ENCODE results near the gene IMPG1.

The IMPG1 gene

DNA sequence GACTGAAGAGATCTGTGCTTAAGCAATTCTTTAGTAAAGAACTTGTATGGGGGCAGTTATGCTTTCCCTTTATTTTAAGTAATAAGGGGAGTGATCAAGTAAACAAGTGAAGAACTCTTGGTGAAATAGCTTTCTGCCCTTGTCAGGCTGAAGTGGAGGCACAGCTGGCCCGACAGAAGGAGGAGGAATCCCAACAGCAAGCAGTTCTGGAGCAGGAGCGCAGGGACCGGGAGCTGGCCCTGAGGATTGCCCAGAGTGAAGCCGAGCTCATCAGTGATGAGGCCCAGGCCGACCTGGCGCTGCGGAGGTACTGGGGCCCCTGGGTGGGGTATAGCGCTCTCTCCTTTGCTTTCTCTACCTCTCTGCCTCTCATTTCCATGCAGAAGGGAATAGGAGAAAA lies 180.1 kb downstream of the IMPG1 start:
- DNase-seq: no peak

DNA sequence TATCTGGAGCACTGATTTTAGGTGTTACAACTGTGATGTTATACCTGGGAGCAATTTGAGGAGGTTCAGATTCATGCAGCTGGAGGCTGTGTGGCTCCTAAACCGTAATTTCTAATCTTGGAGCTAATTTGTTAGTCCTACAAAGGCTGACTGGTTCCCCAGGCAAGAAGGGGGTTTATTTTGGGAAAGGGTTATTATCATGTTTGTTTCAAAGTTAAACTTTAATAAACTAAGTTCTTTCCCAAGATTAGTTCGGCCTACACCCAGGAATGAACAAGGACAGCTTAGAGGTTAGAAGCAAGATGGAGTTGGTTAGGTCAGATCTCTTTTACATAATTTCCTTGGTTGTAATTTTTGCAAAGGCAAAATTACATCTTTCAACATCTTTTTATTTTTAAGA lies 187.6 kb downstream of the IMPG1 start:
- no peak for DNase-seq

DNA sequence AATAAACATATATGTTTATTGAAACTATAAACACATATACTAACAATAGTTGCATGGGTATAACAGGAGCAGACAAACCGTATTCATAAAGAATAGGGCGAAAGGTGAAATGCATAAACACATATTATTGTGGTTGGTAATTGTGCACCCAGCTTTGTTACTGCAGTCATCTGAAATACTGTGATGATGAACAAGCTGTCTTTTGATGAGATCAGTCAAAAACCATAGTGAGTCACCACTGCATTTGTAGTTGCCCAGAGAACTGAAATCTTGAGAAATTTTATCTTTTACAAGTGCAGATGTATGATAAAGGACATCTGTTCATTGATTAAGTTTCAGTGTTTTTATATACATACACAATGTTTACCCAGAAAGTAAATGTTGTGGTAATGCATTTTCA lies 189.7 kb downstream of the IMPG1 start:
- DNase-seq: no peak

DNA sequence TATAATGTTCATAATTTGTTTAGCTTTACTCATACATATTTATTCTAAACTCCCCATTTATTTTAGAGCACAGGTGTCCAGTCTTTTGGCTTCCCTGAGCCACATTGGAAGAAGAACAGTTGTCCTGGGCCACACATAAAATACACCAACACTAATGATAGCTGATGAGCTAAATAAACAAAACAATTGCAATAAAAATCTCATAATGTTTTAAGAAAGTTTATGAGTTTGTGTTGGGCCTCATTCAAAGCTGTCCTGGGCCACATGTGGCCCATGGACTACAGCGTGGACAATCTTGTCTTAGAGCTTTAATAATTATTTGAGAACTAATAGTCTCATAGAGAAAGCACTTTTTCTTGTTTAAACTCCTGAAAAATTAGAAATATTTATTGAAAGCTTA lies 192.2 kb downstream of the IMPG1 start:
- DNase-seq: no peak

DNA sequence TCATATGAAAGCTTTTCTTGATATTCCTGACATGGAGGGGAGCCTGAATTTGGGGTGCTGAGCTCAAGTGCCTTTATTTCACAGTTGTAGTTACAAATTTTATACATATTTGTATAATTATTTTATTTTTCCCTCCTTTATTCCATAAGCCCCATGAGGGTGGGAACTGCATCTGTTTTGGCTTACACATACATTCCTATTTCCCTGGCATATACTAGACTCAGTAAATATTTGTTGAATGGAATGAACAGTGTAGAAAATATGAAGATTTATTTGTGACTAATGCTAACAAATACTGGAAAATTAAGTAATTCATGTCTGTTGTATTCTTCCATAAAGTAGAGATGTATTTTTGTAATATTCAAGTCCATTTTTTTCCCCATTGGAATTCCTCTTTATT lies 196.3 kb downstream of the IMPG1 start:
- no peak for DNase-seq

DNA sequence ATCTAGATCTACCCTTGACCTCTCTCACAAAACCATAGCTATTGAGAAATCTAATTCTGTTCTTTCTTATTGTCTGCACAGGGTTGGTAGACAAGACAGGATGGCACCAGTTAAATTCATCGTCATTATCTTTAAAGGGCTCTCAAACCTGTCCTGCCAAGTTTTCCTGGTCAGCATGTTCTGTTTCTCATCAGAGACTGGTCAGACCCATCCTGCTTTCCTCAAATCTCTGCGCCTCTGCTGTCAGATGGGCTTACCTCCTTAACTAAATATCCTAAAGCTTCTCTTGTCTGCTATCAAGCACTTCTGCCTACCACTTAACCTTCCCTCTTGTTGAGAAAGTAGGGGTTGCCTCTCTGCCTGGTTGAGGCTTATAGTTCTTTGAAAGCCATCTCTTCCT lies 198.2 kb downstream of the IMPG1 start:
- DNase-seq: peak; percentile 57

Measured in NCI-H2227 treated with DMSO at 0.1 percent for 48 hours (cell line).